K562 (cell line): ENCODE results near the gene PKLR. TPM values are rescaled to one million over a fixed set of nuclear protein-coding genes. Genes with fewer than 3 reads are reported as not detected.
A peak's percentile ranks its signal among the peaks of the same experiment; 100 is the strongest.

Source experiments
- ATAC-seq: fragments of 200-7000 bp; cut with Tn5 transposase; 3 replicates; pipeline ENCODE4 v1.9.1; 2020; ENCODE audit warnings: moderate library complexity
- BruUV-seq: library from RNA; stranded (reverse); fragments of 400-500 nt; replicated peaks from 2 replicates; lab custom pipeline; 2021; lab: Mats Ljungman, UMichigan
- CTCF ChIA-PET: fragments of 300-600 bp; formaldehyde crosslinking; extraction: SDS; loops from one replicate; lab custom pipeline; 2021; ENCODE audit warnings: low intra/inter-chr PET ratio; lab: Yijun Ruan, JAX
- POLR2A ChIA-PET: fragments of 300-600, 350-650 bp; sonication (Branson Sonifier 250); formaldehyde crosslinking; extraction: SDS; loops from one replicate; lab custom pipeline; 2021; ENCODE audit warnings: antibody characterized with exemption, inconsistent platforms; lab: Yijun Ruan, JAX
- DNase-seq, 4 experiments: peaks; one replicate each; pipeline versions ENCODE4 v3.0.0 to v3.0.0-alpha.2; 2011 to 2018; ENCODE audit warnings: low spot score in 3 of 4, mixed read lengths in 3 of 4; ENCODE audit errors: extremely low read depth in 1 of 4
- FAIRE-seq: peaks from 2 replicates; lab custom pipeline; 2011; peaks lifted over from hg19 to GRCh38; lab: Jason Lieb, UNC
- H2AFZ ChIP-seq: 2 replicates; pipeline ENCODE4 v1.6.0; 2011; ENCODE audit warnings: low read depth, low read length, control low read depth, inconsistent platforms
- H3K27ac ChIP-seq: fragments of 200-600 bp; 3 replicates; pipeline ENCODE4 v1.8.0; 2011; ENCODE audit warnings: low read depth, mild to moderate bottlenecking, control low read depth, inconsistent platforms, low read length, moderate library complexity, mixed read lengths; ENCODE audit errors: extremely low read depth
- H3K27me3 ChIP-seq, 2 experiments: fragments of 300-600 bp in 1 of 2; 2 replicates in 1 of 2; 3 replicates in 1 of 2; pipeline versions ENCODE4 v1.6.0 to v1.8.0; 2011; ENCODE audit warnings: inconsistent platforms in 2 of 2, low read length in 2 of 2, mild to moderate bottlenecking in 1 of 2, mixed read lengths in 1 of 2, moderate library complexity in 1 of 2; ENCODE audit not compliant: control insufficient read depth in 2 of 2, insufficient read depth in 2 of 2
- H3K36me3 ChIP-seq: fragments of 300-600 bp; 3 replicates; pipeline ENCODE4 v1.8.0; 2011; ENCODE audit warnings: mild to moderate bottlenecking, low read length, inconsistent platforms; ENCODE audit not compliant: control insufficient read depth, insufficient read depth
- H3K4me1 ChIP-seq, 2 experiments: fragments of 200-600 bp in 1 of 2; replicated peaks in 1 of 2; 2 replicates in 1 of 2; 3 replicates in 1 of 2; pipeline versions ENCODE4 v1.5.1 to v1.8.0; 2011; ENCODE audit warnings: inconsistent platforms in 2 of 2, low read length in 2 of 2, mild to moderate bottlenecking in 1 of 2, mixed read lengths in 1 of 2, moderate library complexity in 1 of 2; ENCODE audit not compliant: control insufficient read depth in 2 of 2, insufficient read depth in 2 of 2
- H3K4me2 ChIP-seq: 2 replicates; pipeline ENCODE4 v1.6.1; 2011; ENCODE audit warnings: low read length, control low read depth, inconsistent platforms, mixed read lengths; ENCODE audit not compliant: insufficient read depth
- H3K4me3 ChIP-seq: fragments of 200-600 bp; sonication (generic), shearing (Covaris generic); 2 replicates; pipeline ENCODE4 v1.5.1; 2016; ENCODE audit warnings: control low read depth, inconsistent platforms
- H3K79me2 ChIP-seq: fragments of 200-600 bp; 3 replicates; pipeline ENCODE4 v1.8.0; 2011; ENCODE audit warnings: low read length, inconsistent platforms; ENCODE audit not compliant: control insufficient read depth, insufficient read depth
- H3K9ac ChIP-seq, 2 experiments: 2 replicates each; pipeline versions ENCODE4 v1.6.0 to v1.6.1; 2011; ENCODE audit warnings: low read depth in 2 of 2, low read length in 2 of 2, control low read depth in 1 of 2, inconsistent platforms in 1 of 2, mild to moderate bottlenecking in 1 of 2, mixed read lengths in 1 of 2; ENCODE audit not compliant: insufficient read depth in 1 of 2
- H3K9me1 ChIP-seq: one replicate; pipeline ENCODE4 v1.6.0; 2011; ENCODE audit warnings: inconsistent platforms, mild to moderate bottlenecking, low read length, moderate library complexity; ENCODE audit not compliant: control insufficient read depth, insufficient read depth
- H3K9me3 ChIP-seq: replicated peaks from 2 replicates; pipeline ENCODE4 v1.5.1; 2011; ENCODE audit warnings: low read depth, low read length, inconsistent platforms; ENCODE audit not compliant: control insufficient read depth, insufficient read depth
- H4K20me1 ChIP-seq: replicated peaks from 2 replicates; pipeline ENCODE4 v1.6.1; 2011; ENCODE audit warnings: low read length, inconsistent platforms, mixed read lengths; ENCODE audit not compliant: control insufficient read depth, insufficient read depth
- CHD1 ChIP-seq: fragments of 200-600 bp; sonication (generic); IDR thresholded peaks from one replicate; pipeline ENCODE4 v1.6.1; 2012; ENCODE audit warnings: mild to moderate bottlenecking, moderate library complexity, low read length, inconsistent platforms
- ETS2 ChIP-seq: IDR thresholded peaks from 2 replicates; pipeline ENCODE4 v1.6.1; 2016; ENCODE audit warnings: borderline replicate concordance, missing genetic modification characterization, mild to moderate bottlenecking, moderate library complexity, missing compliant biosample characterization; ENCODE audit not compliant: poor library complexity, severe bottlenecking
- WGBS: fragments of 100-300 bp; shearing (Covaris generic); methylation state at CpG from one replicate; pipeline ENCODE4 v1.1.6; 2016; ENCODE audit warnings: low coverage, mixed read lengths; ENCODE audit not compliant: insufficient coverage; ENCODE audit errors: missing lambda C conversion rate; 5-methylcytosine and 5-hydroxymethylcytosine counted together
- in situ Hi-C: fragments of 300-500 bp; cut with MboI; formaldehyde crosslinking; loops from 4 replicates; pipeline ENCODE4 v1.15.0; 2018; ENCODE audit warnings: inconsistent platforms, mixed read lengths
- intact Hi-C: fragments of 100-400 bp; cut with micrococcal nuclease; formaldehyde crosslinking; loops from 2 replicates; pipeline ENCODE4 v1.14.2; 2022
- polyA plus RNA-seq, 8 experiments: library from polyadenylated mRNA; depleted of rRNA in 4 of 8; stranded (reverse) in 5 of 8; unstranded in 3 of 8; fragments of >200 nt; fragmentation: Nextera tagmentation in 2 of 8; fragmentation: Illumina TruSeq in 1 of 8; extraction: Ambion mirVana in 2 of 8; extraction: Trizol in 1 of 8; gene quantifications; 2 replicates each; pipeline versions ENCODE4 v1.2.1 to v1.2.3, GENCODE V29; 2011 to 2014; ENCODE audit warnings: inconsistent platforms in 1 of 8, missing spikeins in 1 of 8
- total RNA-seq, 7 experiments: library from RNA; depleted of rRNA in 6 of 7; stranded (reverse); fragments of >200 nt in 6 of 7; fragmentation: Illumina TruSeq in 2 of 7; extraction: Trizol in 2 of 7; gene quantifications; 2 replicates each; pipeline versions ENCODE4 v1.2.1 to v1.2.3, GENCODE V29; 2011 to 2021; ENCODE audit warnings: low replicate concordance in 1 of 7
- TF ChIP-seq, protein P1 (sequence below), 2 experiments: fragments of 450-650 bp in 1 of 2; sonication (generic) in 1 of 2; formaldehyde crosslinking in 1 of 2; IDR thresholded peaks; 2 replicates each; pipeline versions ENCODE4 v1.7.1 to v1.9.0; 2016 to 2022; ENCODE audit warnings: inconsistent platforms in 1 of 2, mild to moderate bottlenecking in 1 of 2, missing genetic modification reagents in 1 of 2
- TF ChIP-seq, protein P2 (sequence below): fragments of 450-650 bp; formaldehyde crosslinking; IDR thresholded peaks from 2 replicates; pipeline ENCODE4 v1.4.0; 2022; ENCODE audit warnings: missing genetic modification characterization
- TF ChIP-seq, protein P3 (sequence below): sonication (generic); IDR thresholded peaks from 2 replicates; pipeline ENCODE4 v1.6.1; 2016

Gene PKLR
- total and polyA plus RNA-seq, 9 of the 15 experiments (the other 6 are each of a cell fraction or from before 2014, with no cell fraction given) = 10.7 to 78.4 (median 38.2) TPM

DNA sequence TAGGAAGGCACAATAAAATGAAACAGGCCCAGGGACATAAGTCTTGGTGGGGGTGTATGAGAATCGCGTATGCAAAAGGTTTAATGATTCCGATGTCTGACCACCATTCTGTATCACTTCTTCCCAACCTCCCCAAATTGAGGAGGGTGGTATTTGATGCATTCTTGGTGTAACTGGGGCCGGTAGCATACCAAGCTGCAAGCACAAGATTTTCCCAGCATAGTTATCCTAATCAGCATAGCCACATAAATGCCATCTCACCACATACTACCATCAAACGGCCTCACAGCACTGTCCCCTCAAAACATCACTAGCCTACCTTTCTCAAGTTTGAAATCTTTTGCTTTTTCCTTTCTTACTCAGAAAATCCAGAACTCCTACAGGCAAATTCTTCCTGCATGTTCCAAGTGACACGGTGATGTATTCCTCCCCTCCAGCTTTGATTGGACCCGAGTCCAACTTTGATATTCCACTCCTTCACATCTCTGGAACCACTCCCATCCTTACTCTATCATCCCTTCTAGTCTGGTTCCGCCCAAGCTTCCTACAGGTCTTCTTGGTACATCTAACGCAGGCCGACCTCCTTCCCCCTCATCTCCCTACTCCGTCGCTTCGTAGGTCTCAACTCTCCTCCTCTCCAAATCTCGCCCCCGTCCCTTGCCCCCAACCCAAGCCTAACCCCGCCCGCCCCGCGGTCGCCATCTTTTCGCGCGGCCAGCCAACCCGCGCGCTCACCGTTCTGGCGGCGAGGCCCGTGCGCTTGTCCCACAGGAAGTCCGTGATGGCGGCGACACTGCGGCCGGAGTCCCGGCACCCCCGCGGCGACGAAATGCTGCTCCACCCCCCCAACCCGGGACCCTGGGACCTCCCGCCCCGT lies 28.5 kb downstream of the PKLR start:
- in situ Hi-C loops (no loop called here), intact Hi-C loops (loop anchor here (1.0 kb wide), 1 partner anchor 10 kb away; the partner anchor contains the start of gene SCAMP3)
- Histone ChIP-seq H3K9me1 (no peaks in the 10 kb centered on the region), H3K4me2 (peak overlapping the region; percentile 100), H3K36me3 (peaks cover 49% of the 10 kb centered on the region), H3K27ac (peak overlapping the region; percentile 85), H4K20me1 (no peaks in the 10 kb centered on the region; the same call in 1 of the 2 replicates), H3K4me1 (peaks cover 17 to 23% of the 10 kb centered on the region in 2 experiments; a peak in 4 of 5 replicates), H2AFZ (peak overlapping the region; percentile 83), H3K27me3 (no peaks in the 10 kb centered on the region), H3K9ac (peak overlapping the region; percentile 90 to 92), H3K9me3 (no peaks in the 10 kb centered on the region), H3K79me2 (peaks cover 48% of the 10 kb centered on the region), H3K4me3 (peak overlapping the region; percentile 93)
- BruUV-seq = TSS peak; percentile 77
- FAIRE-seq = peak; percentile 15
- peak; percentile 62 for ATAC-seq
- ChIA-PET CTCF (no interaction called here), POLR2A (interaction anchor here (0.6 to 4.7 kb wide), 9 partner anchors 8 to 672 kb away, joined by 3 to 22 read pairs (median 3); partner anchors contain the start of genes RUSC1 and SCAMP3)
- peak in 1 of 4 experiments; percentile 34 for DNase-seq
- WGBS = 2% methylated on average over 24 of the region's 44 CpGs
- TF ChIP-seq CHD1 (no peak), ETS2 (no peak)
- TF ChIP-seq, protein P1, sequence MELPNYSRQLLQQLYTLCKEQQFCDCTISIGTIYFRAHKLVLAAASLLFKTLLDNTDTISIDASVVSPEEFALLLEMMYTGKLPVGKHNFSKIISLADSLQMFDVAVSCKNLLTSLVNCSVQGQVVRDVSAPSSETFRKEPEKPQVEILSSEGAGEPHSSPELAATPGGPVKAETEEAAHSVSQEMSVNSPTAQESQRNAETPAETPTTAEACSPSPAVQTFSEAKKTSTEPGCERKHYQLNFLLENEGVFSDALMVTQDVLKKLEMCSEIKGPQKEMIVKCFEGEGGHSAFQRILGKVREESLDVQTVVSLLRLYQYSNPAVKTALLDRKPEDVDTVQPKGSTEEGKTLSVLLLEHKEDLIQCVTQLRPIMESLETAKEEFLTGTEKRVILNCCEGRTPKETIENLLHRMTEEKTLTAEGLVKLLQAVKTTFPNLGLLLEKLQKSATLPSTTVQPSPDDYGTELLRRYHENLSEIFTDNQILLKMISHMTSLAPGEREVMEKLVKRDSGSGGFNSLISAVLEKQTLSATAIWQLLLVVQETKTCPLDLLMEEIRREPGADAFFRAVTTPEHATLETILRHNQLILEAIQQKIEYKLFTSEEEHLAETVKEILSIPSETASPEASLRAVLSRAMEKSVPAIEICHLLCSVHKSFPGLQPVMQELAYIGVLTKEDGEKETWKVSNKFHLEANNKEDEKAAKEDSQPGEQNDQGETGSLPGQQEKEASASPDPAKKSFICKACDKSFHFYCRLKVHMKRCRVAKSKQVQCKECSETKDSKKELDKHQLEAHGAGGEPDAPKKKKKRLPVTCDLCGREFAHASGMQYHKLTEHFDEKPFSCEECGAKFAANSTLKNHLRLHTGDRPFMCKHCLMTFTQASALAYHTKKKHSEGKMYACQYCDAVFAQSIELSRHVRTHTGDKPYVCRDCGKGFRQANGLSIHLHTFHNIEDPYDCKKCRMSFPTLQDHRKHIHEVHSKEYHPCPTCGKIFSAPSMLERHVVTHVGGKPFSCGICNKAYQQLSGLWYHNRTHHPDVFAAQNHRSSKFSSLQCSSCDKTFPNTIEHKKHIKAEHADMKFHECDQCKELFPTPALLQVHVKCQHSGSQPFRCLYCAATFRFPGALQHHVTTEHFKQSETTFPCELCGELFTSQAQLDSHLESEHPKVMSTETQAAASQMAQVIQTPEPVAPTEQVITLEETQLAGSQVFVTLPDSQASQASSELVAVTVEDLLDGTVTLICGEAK (IDR thresholded peaks at IDR 0.05) = peak; percentile 59; the same call in 1 of the 2 replicates
- TF ChIP-seq, protein P1 (CRISPR knock-in tag; IDR thresholded peaks at IDR 0.05) = no peak
- TF ChIP-seq, protein P2, sequence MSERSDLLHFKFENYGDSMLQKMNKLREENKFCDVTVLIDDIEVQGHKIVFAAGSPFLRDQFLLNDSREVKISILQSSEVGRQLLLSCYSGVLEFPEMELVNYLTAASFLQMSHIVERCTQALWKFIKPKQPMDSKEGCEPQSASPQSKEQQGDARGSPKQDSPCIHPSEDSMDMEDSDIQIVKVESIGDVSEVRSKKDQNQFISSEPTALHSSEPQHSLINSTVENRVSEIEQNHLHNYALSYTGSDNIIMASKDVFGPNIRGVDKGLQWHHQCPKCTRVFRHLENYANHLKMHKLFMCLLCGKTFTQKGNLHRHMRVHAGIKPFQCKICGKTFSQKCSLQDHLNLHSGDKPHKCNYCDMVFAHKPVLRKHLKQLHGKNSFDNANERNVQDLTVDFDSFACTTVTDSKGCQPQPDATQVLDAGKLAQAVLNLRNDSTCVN (CRISPR knock-in tag) = 0 out of 2 replicates have a peak, but pooled peaks have one; percentile 9
- TF ChIP-seq, protein P3, sequence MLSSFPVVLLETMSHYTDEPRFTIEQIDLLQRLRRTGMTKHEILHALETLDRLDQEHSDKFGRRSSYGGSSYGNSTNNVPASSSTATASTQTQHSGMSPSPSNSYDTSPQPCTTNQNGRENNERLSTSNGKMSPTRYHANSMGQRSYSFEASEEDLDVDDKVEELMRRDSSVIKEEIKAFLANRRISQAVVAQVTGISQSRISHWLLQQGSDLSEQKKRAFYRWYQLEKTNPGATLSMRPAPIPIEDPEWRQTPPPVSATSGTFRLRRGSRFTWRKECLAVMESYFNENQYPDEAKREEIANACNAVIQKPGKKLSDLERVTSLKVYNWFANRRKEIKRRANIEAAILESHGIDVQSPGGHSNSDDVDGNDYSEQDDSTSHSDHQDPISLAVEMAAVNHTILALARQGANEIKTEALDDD = no peak
